ENCODE measurements around the gene SP5.

SP5 gene

DNA sequence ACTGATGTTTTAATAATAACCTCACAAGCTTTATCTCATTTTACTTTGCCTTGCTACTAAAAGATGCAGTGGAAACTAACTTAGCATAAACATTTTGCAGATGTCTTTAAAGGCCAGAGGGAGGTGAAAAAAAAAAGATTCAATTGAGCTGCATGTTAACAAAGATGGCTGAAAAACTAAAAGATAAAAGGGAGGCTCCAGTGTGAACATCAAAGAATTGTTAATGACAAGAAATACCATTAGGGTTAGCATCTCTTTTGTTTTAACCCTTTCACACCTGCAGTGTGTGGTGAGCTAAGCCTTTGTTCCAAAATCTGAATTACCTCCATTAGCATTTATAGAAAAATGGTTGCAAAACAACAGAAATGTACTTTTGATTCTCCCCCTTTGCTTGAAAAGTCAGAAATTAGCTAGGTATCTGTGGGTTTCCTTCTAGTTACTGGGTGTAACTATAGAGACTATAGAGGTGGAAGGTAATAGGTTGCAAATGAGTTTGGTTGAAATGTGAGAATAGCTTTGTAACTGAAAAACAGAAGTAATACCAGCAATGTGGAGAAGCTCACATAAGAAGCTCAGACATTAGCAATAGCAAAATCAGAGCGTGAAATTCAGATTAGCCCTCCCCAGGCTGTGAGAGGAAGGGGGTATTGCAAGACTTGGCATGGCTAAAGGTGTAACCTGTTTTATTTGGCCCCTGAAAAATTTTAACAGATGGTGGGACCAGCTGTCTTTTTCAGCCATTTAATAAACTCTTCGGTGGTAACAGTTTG lies 34.8 kb upstream of the SP5 start:
- TF ChIP-seq, protein P1, sequence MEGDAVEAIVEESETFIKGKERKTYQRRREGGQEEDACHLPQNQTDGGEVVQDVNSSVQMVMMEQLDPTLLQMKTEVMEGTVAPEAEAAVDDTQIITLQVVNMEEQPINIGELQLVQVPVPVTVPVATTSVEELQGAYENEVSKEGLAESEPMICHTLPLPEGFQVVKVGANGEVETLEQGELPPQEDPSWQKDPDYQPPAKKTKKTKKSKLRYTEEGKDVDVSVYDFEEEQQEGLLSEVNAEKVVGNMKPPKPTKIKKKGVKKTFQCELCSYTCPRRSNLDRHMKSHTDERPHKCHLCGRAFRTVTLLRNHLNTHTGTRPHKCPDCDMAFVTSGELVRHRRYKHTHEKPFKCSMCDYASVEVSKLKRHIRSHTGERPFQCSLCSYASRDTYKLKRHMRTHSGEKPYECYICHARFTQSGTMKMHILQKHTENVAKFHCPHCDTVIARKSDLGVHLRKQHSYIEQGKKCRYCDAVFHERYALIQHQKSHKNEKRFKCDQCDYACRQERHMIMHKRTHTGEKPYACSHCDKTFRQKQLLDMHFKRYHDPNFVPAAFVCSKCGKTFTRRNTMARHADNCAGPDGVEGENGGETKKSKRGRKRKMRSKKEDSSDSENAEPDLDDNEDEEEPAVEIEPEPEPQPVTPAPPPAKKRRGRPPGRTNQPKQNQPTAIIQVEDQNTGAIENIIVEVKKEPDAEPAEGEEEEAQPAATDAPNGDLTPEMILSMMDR (conservative IDR thresholded peaks at IDR 0.05) = no peak
- H3K27ac ChIP-seq = peak overlapping the region; percentile 48

DNA sequence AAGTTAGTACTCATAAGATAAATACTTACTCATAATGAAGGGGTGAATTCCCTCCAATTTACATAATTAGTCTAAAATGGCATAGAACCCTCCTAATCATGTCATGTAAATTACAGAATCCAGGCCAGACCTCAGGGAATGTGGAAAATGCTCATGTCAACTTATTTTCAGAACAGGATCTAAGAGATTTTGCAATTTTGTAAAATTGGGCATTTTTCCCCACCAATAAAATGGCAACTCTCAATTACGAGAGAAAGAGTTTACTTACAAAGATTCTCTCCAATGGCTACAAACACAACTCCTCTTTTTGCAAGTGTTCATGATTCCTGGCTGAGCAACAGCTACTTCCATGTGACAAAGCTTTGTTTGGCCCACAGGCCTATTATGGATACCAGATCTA lies 33.8 kb upstream of the SP5 start:
- H3K27ac ChIP-seq = no peak overlapping the region
- TF ChIP-seq, protein P1 (conservative IDR thresholded peaks at IDR 0.05) = no peak

DNA sequence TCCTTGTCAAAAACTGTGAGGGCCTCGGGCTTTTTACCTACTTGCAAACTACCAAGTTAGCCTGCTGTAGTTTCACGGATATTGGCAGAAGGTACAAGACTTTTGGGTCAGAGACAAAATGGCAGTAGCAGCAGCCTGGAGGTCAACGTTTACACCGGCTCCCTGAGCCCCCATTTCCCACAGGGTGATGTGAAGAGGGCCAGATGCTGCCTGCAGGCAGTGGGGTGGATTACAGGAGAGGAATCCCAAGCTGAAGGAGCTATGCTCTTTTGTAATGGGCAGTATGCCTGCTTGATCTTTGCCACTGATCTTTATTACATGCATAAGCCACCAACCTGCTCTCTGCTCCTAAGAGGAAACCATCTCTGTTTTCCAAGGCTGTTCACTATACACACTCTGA lies 29.5 kb upstream of the SP5 start:
- no peak overlapping the region for H3K27ac ChIP-seq
- TF ChIP-seq, protein P1 (conservative IDR thresholded peaks at IDR 0.05) = no peak

DNA sequence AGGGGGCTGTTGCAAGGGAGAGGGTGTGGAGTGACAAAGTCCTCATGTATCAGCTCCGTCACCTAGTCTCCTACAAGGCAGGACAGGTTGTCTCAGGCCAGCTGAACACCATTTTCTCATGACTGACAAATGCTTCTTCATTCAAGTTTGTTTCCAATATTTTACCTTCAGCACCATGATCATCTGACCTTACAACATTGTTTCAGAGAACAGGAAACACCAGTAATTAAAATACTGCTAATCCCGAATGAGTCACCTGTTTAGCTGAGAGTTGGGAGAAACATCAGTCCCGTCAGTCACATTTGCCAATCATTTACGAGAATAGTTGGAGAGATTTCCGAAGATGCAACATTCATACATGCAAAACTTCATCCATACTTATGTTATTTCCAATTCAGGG lies 25.7 kb upstream of the SP5 start:
- H3K27ac ChIP-seq = no peak overlapping the region
- TF ChIP-seq, protein P1 (conservative IDR thresholded peaks at IDR 0.05) = no peak

DNA sequence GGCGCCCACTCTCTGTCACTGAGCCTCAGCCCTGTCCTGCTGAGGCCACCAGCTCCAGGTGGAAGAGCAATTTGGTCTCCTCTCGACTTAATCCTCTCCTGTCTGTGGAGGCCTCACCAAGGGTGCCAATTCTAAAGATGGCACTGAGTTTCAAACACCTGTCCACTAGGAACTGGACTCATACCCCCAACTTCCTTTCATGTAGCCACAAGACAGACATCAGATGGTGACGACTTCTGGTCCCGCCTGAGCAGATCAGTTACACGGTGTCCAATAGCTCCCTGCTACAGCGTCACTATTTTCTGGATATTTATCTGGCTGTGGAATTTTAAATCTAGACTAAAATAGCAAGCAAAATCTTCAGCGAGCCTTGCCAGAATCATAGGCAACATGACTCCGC lies 24.5 kb upstream of the SP5 start:
- H3K27ac ChIP-seq = no peak overlapping the region
- TF ChIP-seq, protein P1 (conservative IDR thresholded peaks at IDR 0.05) = no peak

DNA sequence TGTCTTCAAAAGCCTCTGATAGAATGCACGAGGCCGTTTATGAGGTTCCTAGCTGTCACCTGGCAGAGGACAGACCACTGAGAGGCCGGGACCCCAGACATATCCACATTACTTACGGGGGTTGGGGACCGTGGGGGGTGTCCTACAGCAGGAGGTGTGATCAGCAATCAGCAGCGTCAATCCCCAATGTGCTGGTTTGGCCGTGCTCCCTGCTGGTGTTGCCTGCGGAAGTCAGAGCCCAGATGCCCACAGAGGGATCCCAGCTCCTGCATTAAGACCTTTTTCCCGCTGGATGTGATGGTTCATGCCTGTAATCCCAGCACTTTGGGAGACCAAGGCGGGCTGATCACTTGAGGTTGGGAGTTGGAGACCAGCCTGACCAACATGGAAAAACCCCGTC lies 20.8 kb upstream of the SP5 start:
- TF ChIP-seq, protein P1 (conservative IDR thresholded peaks at IDR 0.05) = no peak
- H3K27ac ChIP-seq = no peak overlapping the region

DNA sequence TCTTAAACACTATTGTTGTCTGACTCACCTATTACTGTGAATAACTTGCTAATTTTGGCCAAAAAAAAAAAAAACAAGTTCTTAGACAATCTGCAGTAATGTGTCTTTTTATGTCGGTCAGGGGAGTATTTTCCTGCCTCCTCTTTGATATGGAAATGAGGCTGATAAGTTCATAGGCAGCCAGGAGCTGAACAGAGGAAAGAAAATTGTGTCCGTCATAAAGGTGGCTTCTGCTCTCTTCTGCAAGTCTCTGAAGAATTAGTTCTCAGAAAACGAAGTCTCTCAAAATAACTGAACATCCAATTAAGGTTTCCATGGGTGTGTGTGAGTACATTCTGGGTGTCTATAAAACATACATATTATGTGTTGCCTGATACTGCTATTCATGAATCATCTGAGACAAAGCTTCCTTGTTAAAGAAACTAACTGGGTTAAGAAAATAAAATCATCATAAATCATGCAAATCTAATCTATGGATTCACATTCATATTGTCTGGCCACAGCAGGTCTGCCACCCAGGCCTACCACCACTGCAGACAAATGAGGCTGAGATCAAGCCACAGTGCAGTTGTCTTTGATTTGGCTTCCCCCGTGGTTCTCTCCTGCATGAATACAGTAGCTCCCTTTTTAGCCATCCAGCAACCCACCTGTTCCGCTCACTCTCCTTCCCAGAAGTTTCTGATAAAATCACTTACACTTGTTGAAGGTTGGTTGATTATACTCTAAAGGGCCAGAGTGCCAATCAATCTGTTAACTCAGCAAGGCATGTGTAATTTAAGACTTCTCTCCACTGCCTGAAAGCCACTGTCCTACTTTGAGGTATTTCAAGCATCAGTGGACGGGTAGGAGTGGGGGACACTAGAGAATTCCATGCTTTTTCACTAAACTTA lies 19.4 kb upstream of the SP5 start:
- TF ChIP-seq, protein P1 (conservative IDR thresholded peaks at IDR 0.05) = no peak
- no peak overlapping the region for H3K27ac ChIP-seq
